Gastroesophageal sphincter (tissue), 4 donors: Measurements from ENCODE around the gene LIPI. TPM values are rescaled to one million over a fixed set of nuclear protein-coding genes. Genes with fewer than 3 reads are reported as not detected.
"Not testable (repeated sequence)": the region's sequence is repeated elsewhere in the genome, so short reads cannot be mapped to it uniquely, and the experiment has no call there.

Experiments
- ATAC-seq: fragments of 150-250 bp; one replicate; pipeline ENCODE4 v1.9.1; 2016; ENCODE audit warnings: mild to moderate bottlenecking, moderate library complexity
- H3K27ac ChIP-seq, 4 donors: fragments of 200-600 bp; sonication (generic) in 3 of 4; 1 replicate in 3 of 4; 2 replicates in 1 of 4; pipeline ENCODE4 v1.5.1; 2016 to 2019
- H3K27me3 ChIP-seq: fragments of 200-600 bp; sonication (generic); one replicate; pipeline ENCODE4 v1.5.1; 2019
- H3K36me3 ChIP-seq, 2 donors: fragments of 200-600 bp; sonication (generic); one replicate each; pipeline ENCODE4 v1.5.1; 2019; ENCODE audit warnings: control low read depth in 1 of 2
- H3K4me1 ChIP-seq, 3 donors: fragments of 200-600 bp; sonication (generic); 1 replicate in 2 of 3; 2 replicates in 1 of 3; pipeline ENCODE4 v1.5.1; 2016 to 2019; ENCODE audit warnings: control low read depth in 2 of 3
- H3K4me3 ChIP-seq, 2 donors: fragments of 200-600 bp; sonication (generic); one replicate each; pipeline ENCODE4 v1.5.1; 2019; ENCODE audit warnings: mild to moderate bottlenecking in 1 of 2, moderate library complexity in 1 of 2
- H3K9me3 ChIP-seq, 3 donors: fragments of 200-600 bp; sonication (generic); one replicate each; pipeline ENCODE4 v1.5.1; 2017 to 2019; ENCODE audit warnings: control low read depth in 2 of 3
- CTCF ChIP-seq, 4 experiments: fragments of 200-600 bp in 2 of 4; fragments of 450-650 bp in 2 of 4; sonication (generic) in 1 of 4; IDR thresholded peaks; one replicate each; pipeline ENCODE4 v1.5.1; 2017 to 2019; ENCODE audit warnings: antibody characterized with exemption in 4 of 4, mild to moderate bottlenecking in 2 of 4, moderate library complexity in 2 of 4
- EP300 ChIP-seq: sonication (generic); formaldehyde crosslinking; IDR thresholded peaks from one replicate; pipeline ENCODE4 v1.6.1; 2017; ENCODE audit warnings: antibody characterized with exemption, mild to moderate bottlenecking
- POLR2A ChIP-seq, 2 donors: fragments of 450-650 bp; IDR thresholded peaks; one replicate each; pipeline ENCODE4 v1.6.1; 2017; ENCODE audit warnings: antibody characterized with exemption in 2 of 2, mild to moderate bottlenecking in 2 of 2, moderate library complexity in 1 of 2
- POLR2AphosphoS5 ChIP-seq: sonication (generic); formaldehyde crosslinking; IDR thresholded peaks from one replicate; pipeline ENCODE4 v1.6.1; 2017; ENCODE audit warnings: antibody characterized with exemption
- WGBS, 2 donors: methylation state at CpG; one replicate each; pipeline ENCODE4 v1.1.5; 2018; ENCODE audit warnings: low coverage in 1 of 2; 5-methylcytosine and 5-hydroxymethylcytosine counted together
- small RNA-seq, 4 donors: library from RNA; depleted of rRNA; stranded (forward); fragments of <200 nt; gene quantifications; one replicate each; pipeline ENCODE3, GENCODE V24; 2016
- total RNA-seq, 4 donors: library from RNA; depleted of rRNA; stranded (reverse); fragments of >200 nt; gene quantifications; one replicate each; pipeline ENCODE4 v1.1.0, GENCODE V29; 2016

The LIPI gene
- total RNA-seq, 4 donors from 2014 or later = not detected

GRCh38 chr21:14070049-14070893 is 140.5 kb downstream of the LIPI start:
- no peak for TF ChIP-seq POLR2AphosphoS5
- Histone ChIP-seq H3K27ac (no peak overlapping the region), H3K4me3 (no peak overlapping the region), H3K36me3 (peaks cover 0 to 18% of the 10 kb centered on the region in 2 donors), H3K4me1 (no peaks in the 10 kb centered on the region), H3K9me3 (no peaks in the 10 kb centered on the region), H3K27me3 (no peaks in the 10 kb centered on the region)
- 96% methylated on average over 5 of the region's 46 CpGs; no CpG with 5 or more reads in 1 of the 2 donors for WGBS, 2 donors
- ATAC-seq = peak; percentile 13

GRCh38 chr21:14064296-14064645 is 146.5 kb downstream of the LIPI start:
- no peak overlapping the region for H3K4me3 ChIP-seq
- ATAC-seq = no peak
- no CpG with 5 or more reads among the region's 29 CpGs for WGBS, 2 donors

GRCh38 chr21:14063620-14064295 is 147.0 kb downstream of the LIPI start:
- not testable (repeated sequence) for H3K4me1 ChIP-seq, ATAC-seq, H3K27ac ChIP-seq, H3K4me3 ChIP-seq, H3K36me3 ChIP-seq, H3K27me3 ChIP-seq
- H3K9me3 ChIP-seq = peaks cover 0 to 13% (median 0%) of the 10 kb centered on the region in 3 donors
- 80 to 100% methylated on average over 1 of the region's 57 CpGs for WGBS, 2 donors

More at GRCh38 chr21:14064296-14064645, 146.5 kb downstream of the LIPI start:
- H3K27me3 ChIP-seq = no peaks in the 10 kb centered on the region
- H3K9me3 ChIP-seq = peaks cover 0 to 13% (median 0%) of the 10 kb centered on the region in 3 donors
- H3K27ac ChIP-seq = no peak overlapping the region
- TF ChIP-seq EP300 (no peak), POLR2A (IDR thresholded peaks at IDR 0.05) (no peak), CTCF (IDR thresholded peaks at IDR 0.05) (no peak), POLR2AphosphoS5 (no peak)
- peaks cover 0 to 5% of the 10 kb centered on the region in 2 donors for H3K36me3 ChIP-seq
- H3K4me1 ChIP-seq = no peaks in the 10 kb centered on the region

- no CpG with 5 or more reads among the region's 19 CpGs for WGBS, 2 donors
- H3K4me1 ChIP-seq, H3K36me3 ChIP-seq, H3K27ac ChIP-seq, H3K4me3 ChIP-seq, ATAC-seq, H3K27me3 ChIP-seq: not testable (repeated sequence)
- H3K9me3 ChIP-seq = peaks cover 0 to 13% (median 0%) of the 10 kb centered on the region in 3 donors
Observed at GRCh38 chr21:14062684-14063083, 148.1 kb downstream of the LIPI start.

- H3K27ac ChIP-seq = not testable (repeated sequence)
- 89 to 100% methylated on average over 1 to 4 of the region's 10 CpGs for WGBS, 2 donors
Observed at GRCh38 chr21:14061820-14062219, 148.9 kb downstream of the LIPI start.

GRCh38 chr21:14058995-14059627 is 151.6 kb downstream of the LIPI start:
- not testable (repeated sequence) for H3K4me1 ChIP-seq, H3K36me3 ChIP-seq, H3K27me3 ChIP-seq, H3K4me3 ChIP-seq, ATAC-seq, H3K27ac ChIP-seq
- WGBS, 2 donors = no CpG with 5 or more reads among the region's 12 CpGs
- peaks cover 0 to 11% (median 0%) of the 10 kb centered on the region in 3 donors for H3K9me3 ChIP-seq

More at GRCh38 chr21:14061820-14062219, 148.9 kb downstream of the LIPI start:
- not testable (repeated sequence) for H3K4me3 ChIP-seq, H3K4me1 ChIP-seq, H3K27me3 ChIP-seq, H3K36me3 ChIP-seq, ATAC-seq
- H3K9me3 ChIP-seq = peaks cover 0 to 13% (median 0%) of the 10 kb centered on the region in 3 donors

Small RNAs within 50 kb of the gene (small RNA-seq; reads per million reads assigned to genes)
- gene RF01518 = 0 reads per million in 4 donors
- 0 reads per million in 4 donors for gene RNA5SP488

Other genes starting within 250 kb of the LIPI start
- 1 to 10 TPM in 2 of 4 donors, under 1 TPM in 2; 0.30 to 1.5 (median 0.99) TPM for gene RBM11, start 5.2 kb upstream of the LIPI start, total RNA-seq
- 10 to 100 TPM; 14.1 to 23.8 (median 18.4) TPM for gene HSPA13, start 172.2 kb upstream of the LIPI start, total RNA-seq